MCF 10A (cell line): Measurements from ENCODE around the gene ASTN2. TPM values are rescaled to one million over a fixed set of nuclear protein-coding genes. Genes with fewer than 3 reads are reported as not detected.

Experiments
- BruUV-seq: library from RNA; stranded (reverse); fragments of 400-500 nt; replicated peaks from 2 replicates; lab custom pipeline; 2021; lab: Mats Ljungman, UMichigan
- CTCF ChIA-PET: fragments of 300-600 bp; sonication (Branson Sonifier 250); formaldehyde crosslinking; extraction: SDS; loops from one replicate; lab custom pipeline; 2021; ENCODE audit warnings: antibody characterized with exemption, inconsistent platforms; lab: Yijun Ruan, JAX
- POLR2A ChIA-PET: fragments of 300-600, 350-650 bp; sonication (Branson Sonifier 250); formaldehyde crosslinking; extraction: SDS; loops from one replicate; lab custom pipeline; 2020; ENCODE audit warnings: antibody characterized with exemption, inconsistent platforms; lab: Yijun Ruan, JAX
- DNase-seq: peaks from one replicate; pipeline ENCODE4 v3.0.0-alpha.2; 2018; ENCODE audit not compliant: unreplicated experiment
- H3K27ac Mint-ChIP-seq: one replicate; pipeline ENCODE4 v1.8.0; 2022; ENCODE audit warnings: mild to moderate bottlenecking, low read depth, mixed read lengths; ENCODE audit not compliant: unreplicated experiment
- H3K27me3 Mint-ChIP-seq: one replicate; pipeline ENCODE4 v1.8.0; 2022; ENCODE audit warnings: mixed read lengths; ENCODE audit not compliant: insufficient read depth, unreplicated experiment
- H3K36me3 Mint-ChIP-seq: one replicate; pipeline ENCODE4 v1.8.0; 2022; ENCODE audit warnings: mild to moderate bottlenecking, moderate library complexity, mixed read lengths; ENCODE audit not compliant: insufficient read depth, unreplicated experiment
- H3K4me1 Mint-ChIP-seq: one replicate; pipeline ENCODE4 v1.8.0; 2022; ENCODE audit warnings: mixed read lengths; ENCODE audit not compliant: insufficient read depth, unreplicated experiment
- H3K4me3 Mint-ChIP-seq: one replicate; pipeline ENCODE4 v1.8.0; 2022; ENCODE audit warnings: mild to moderate bottlenecking, moderate library complexity, mixed read lengths; ENCODE audit not compliant: unreplicated experiment
- H3K9me3 Mint-ChIP-seq: one replicate; pipeline ENCODE4 v1.8.0; 2022; ENCODE audit warnings: mixed read lengths; ENCODE audit not compliant: unreplicated experiment
- CTCF ChIP-seq: fragments of 200-600 bp; IDR thresholded peaks from one replicate; pipeline ENCODE4 v1.8.0; 2022; ENCODE audit warnings: antibody characterized with exemption, mild to moderate bottlenecking; ENCODE audit not compliant: unreplicated experiment
- intact Hi-C: fragments of 100-400 bp; cut with micrococcal nuclease; formaldehyde crosslinking; loops from 2 replicates; pipeline ENCODE4 v1.14.1; 2022
- total RNA-seq: library from RNA; stranded (reverse); gene quantifications from 2 replicates; pipeline ENCODE4 v1.2.3, GENCODE V29; 2022

The ASTN2 gene
- total RNA-seq, 1 experiment from 2014 or later, result 1.8 TPM

- DNase-seq, result no peak
- no TSS peak for BruUV-seq
- CTCF ChIA-PET, result interaction anchor here (0.7 to 0.8 kb wide), 2 partner anchors 40 to 1838 kb away, joined by 3 to 4 read pairs; no protein-coding TSS in a partner anchor
- H3K27me3 Mint-ChIP-seq, result no peaks in the 10 kb centered on the region
- TF ChIP-seq CTCF, result no peak
- H3K9me3 Mint-ChIP-seq, result peaks cover 23% of the 10 kb centered on the region
- no peak overlapping the region for H3K4me3 Mint-ChIP-seq
- POLR2A ChIA-PET, result no interaction called here
- H3K36me3 Mint-ChIP-seq, result no peaks in the 10 kb centered on the region
- H3K4me1 Mint-ChIP-seq, result no peaks in the 10 kb centered on the region
- intact Hi-C loops, result no loop called here
- no peak overlapping the region for H3K27ac Mint-ChIP-seq
Measured at GRCh38 chr9:117156771-117157535, 257.9 kb downstream of the ASTN2 start.

DNA sequence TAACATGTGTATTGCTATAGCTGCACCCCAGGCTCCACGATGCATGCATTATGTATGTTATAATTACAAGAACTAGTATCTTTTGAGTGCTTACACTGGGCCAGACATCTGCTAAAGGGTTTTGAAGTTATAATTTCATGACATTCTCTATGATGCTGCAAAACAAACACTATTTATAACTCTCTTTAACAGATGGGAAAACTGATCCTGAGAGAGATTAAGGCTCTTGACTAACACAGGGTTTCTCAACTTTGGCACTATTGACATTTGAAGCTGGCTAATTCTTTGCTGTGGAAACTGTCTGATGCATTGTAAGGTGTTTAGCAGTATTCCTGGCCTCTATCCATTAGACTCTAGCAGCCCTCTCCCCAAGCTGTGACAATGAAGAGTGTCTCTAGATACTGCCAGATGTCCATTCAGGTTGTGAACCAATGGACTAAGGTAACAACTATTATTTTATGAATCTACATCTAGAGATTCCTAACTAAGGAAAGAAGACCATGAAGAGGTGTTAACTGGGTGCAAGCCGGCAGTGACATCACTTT lies 258.6 kb downstream of the ASTN2 start:
- intact Hi-C loops, result no loop called here
- H3K36me3 Mint-ChIP-seq, result no peaks in the 10 kb centered on the region
- H3K4me1 Mint-ChIP-seq, result no peaks in the 10 kb centered on the region
- H3K27ac Mint-ChIP-seq, result no peak overlapping the region
- peaks cover 23% of the 10 kb centered on the region for H3K9me3 Mint-ChIP-seq
- TF ChIP-seq CTCF, result no peak
- no peak overlapping the region for H3K4me3 Mint-ChIP-seq
- POLR2A ChIA-PET, result no interaction called here
- CTCF ChIA-PET, result interaction anchor here (0.6 to 0.7 kb wide), 3 partner anchors 339 to 1839 kb away, joined by 3 read pairs; no protein-coding TSS in a partner anchor
- DNase-seq, result no peak
- no TSS peak for BruUV-seq
- no peaks in the 10 kb centered on the region for H3K27me3 Mint-ChIP-seq

- Mint-ChIP-seq H3K27ac (no peak overlapping the region), H3K9me3 (peaks cover 7% of the 10 kb centered on the region)
- CTCF ChIA-PET, result no interaction called here
Measured at GRCh38 chr9:117153021-117153420, 261.8 kb downstream of the ASTN2 start.

More at GRCh38 chr9:117153021-117153420, 261.8 kb downstream of the ASTN2 start:
- no peak overlapping the region for H3K4me3 Mint-ChIP-seq
- DNase-seq, result peak; percentile 34
- no peak for TF ChIP-seq CTCF
- POLR2A ChIA-PET, result no interaction called here
- H3K36me3 Mint-ChIP-seq, result no peaks in the 10 kb centered on the region
- intact Hi-C loops, result no loop called here
- no peaks in the 10 kb centered on the region for H3K27me3 Mint-ChIP-seq
- no peaks in the 10 kb centered on the region for H3K4me1 Mint-ChIP-seq
- BruUV-seq, result no TSS peak
